ENCODE results near the gene TMEM272.

Gene TMEM272

GRCh38 chr13:51849145-51850101 lies 4.4 kb upstream of the TMEM272 start:
- DNase-seq (ENCODE audit: low read depth), result no peak

DNA sequence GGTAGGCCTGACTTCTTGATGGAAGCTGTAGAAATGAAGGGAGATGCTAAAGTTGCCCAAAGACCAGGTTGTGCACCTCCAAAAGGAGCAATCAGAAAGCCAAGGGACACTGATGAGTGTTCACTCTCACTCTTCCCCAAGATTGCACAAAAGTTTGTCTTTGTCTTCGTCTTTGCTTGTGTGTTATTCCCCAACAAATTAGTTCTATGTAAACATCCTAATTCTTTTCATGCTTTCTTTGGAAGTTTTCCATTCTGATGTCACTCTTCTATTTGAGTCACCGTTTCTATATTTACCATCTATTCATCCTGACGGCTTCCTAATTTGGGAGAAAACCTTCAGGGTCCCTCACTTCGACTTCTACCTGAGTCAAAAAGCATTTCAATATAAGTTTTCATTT lies 3.7 kb upstream of the TMEM272 start:
- no peak for DNase-seq (ENCODE audit: low read depth)

GRCh38 chr13:51846756-51847155 lies 1.8 kb upstream of the TMEM272 start:
- DNase-seq (ENCODE audit: low read depth), result no peak

- DNase-seq (ENCODE audit: low read depth), result no peak
These were observed 769 bp upstream of the TMEM272 start for GRCh38 chr13:51845574-51846318.

GRCh38 chr13:51843529-51843928 lies 1.4 kb downstream of the TMEM272 start:
- no peak for DNase-seq (ENCODE audit: low read depth)

DNA sequence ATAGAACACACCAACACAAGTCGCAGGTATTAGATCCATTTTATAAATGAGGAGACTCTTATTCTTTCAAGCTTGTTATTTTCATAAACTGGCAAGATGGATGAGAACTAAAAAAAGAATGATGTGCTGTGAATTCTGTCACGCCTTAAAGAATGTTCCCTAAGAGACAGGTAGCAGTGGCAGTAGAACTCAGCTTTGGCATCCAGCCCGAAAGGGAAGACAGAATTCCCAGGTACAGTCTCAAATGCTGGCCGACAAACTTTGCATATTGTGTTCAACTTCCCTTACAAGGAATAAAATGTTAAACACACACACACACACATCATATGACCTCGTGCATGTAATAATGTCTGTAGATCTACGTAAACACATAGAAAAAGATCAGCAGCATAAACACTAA lies 3.2 kb downstream of the TMEM272 start:
- DNase-seq (ENCODE audit: low read depth), result no peak

- no peak for DNase-seq (ENCODE audit: low read depth)
These were observed 4.1 kb downstream of the TMEM272 start for GRCh38 chr13:51840917-51841316.

DNA sequence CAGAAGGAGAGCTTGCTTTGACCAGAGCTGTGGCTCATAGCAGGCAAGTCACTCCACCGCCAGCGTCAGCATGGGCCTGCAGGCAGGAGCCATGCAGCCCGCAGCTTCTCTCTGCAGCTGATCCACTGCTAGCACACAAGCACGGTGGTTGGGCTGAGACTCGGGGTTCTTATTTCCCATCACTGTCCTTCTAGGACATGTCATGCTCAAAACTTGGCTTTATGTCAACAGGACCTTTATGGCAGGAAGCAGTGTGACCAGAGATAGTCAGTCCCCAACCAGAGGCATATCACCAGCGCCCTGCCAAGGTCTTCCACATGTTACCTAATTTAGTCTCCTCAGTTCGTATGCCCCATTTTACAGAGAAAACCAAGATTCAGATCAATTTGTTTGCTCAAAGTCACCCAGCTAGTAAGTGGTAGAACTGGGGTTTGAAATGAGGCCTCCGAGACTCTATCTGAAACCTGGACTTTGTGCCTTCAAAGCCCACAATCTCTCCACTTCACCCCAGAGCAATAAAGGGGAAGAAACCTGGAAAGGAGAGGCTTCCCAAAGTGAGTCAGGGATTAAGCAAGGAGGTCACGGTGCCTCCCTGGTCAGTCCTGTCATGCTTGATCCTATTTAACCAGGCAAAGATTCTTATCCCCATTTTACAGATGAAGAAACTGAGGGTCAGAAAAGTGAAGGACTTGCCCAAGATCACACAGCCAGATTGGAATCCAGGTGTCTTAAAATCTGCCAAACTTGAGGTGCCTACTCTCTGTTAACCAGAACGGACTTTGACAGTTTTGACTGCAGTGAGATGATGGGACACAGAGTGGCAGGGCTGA lies 5.1 kb downstream of the TMEM272 start:
- DNase-seq (ENCODE audit: low read depth), result no peak

GRCh38 chr13:51838240-51838846 lies 6.6 kb downstream of the TMEM272 start:
- no peak for DNase-seq (ENCODE audit: low read depth)

- no peak for DNase-seq (ENCODE audit: low read depth)
These were observed 8.0 kb downstream of the TMEM272 start for GRCh38 chr13:51837016-51837415.

DNA sequence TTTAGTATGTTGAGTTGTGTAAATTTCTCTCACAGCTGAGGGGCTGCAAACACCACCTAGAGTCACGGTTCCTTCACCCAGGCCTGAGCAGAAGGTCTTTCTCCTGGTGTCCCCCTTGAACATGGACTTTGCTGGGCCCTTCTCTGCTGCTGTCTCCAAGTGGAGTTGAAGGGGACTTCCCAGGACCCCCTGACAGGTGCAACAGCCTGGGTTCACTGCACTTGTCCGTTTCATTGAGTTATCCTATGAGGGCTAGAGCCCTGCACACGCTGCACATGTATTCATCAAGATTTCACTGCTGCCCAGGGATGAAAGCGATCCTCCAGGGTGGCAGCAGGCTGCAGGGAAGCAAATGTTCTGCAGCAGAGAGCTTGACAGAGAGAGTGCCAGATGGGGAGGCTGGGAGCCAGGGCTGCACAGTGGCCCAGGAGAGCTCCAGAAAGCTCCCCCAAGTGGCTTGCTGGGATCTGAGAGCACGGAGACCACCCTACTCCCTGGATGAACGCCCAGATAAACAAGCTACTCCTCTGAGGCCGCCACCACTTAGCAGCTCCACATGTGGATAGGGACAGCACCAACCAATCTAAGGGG lies 10.3 kb downstream of the TMEM272 start:
- DNase-seq (ENCODE audit: low read depth), result no peak

- DNase-seq (ENCODE audit: low read depth), result no peak
These were observed 11.0 kb downstream of the TMEM272 start for GRCh38 chr13:51833980-51834379.

DNA sequence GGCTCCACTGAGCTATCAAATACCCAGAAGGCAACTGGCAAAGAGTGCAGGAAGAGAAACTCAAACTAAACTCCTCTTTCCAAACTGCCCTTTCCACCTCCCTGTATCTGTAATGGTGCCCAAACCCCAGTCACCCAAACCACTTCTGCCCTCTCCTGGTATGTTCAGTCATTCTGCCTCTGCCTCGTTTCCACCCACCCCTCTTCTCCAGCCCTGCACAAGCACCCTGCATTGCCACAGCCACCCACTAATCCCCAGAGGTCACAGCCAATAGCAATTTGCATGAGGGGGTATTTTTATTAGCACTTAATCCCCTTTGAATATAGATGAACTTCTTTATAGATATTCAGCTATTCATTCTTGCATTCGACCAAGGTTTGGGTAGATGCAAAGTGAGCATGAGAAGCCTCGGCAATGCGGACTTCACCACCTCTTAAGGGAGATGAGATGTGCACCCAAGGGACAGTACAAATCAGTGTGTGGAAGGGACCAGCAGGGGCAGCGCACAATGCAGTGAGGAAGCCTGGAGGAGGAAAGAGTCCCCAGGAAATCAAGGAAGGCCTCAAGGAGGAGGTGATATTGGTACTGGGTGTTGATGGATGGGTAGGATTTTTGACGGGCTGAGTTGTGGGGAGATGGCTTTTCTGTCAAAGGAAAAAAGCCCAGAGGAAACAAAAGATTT lies 12.4 kb downstream of the TMEM272 start:
- DNase-seq (ENCODE audit: low read depth), result peak; percentile 20

DNA sequence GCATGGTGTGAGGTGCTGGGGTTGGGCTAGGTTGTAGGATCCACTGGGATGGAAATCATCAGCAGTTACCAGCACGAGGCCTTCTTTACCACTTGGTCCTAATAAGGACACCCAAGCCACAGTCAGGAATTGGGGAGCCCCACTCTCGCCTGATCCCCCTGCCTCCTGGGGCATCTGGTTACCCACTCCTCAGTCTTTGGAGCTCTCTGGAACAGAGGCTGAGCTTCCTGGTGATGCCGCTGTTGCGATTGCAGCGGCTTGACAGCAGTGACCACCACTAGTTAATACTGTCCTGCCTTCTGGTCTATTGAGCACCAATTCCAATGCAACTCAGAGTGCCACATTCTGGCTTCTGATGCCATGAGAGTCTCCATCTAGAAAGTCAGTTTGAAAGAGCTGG lies 13.5 kb downstream of the TMEM272 start:
- no peak for DNase-seq (ENCODE audit: low read depth)

DNA sequence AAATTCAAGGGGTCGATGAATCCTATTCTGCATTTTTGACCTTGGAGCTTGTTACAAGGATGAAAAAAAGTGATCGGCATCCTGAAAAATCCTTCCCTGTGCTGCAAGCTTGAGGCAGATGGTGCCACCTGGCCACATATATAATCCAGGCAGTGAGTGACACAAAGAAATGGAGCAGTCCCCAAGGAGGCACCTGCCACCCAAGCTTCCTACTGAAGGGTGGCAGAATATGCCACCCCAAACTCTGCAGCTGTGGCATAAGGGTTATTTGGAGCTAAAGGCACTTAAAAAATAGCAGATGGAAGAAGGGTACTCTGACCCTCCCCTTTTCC lies 15.4 kb downstream of the TMEM272 start:
- no peak for DNase-seq (ENCODE audit: low read depth)

- no peak for DNase-seq (ENCODE audit: low read depth)
These were observed 16.0 kb downstream of the TMEM272 start for GRCh38 chr13:51828730-51829567.

DNA sequence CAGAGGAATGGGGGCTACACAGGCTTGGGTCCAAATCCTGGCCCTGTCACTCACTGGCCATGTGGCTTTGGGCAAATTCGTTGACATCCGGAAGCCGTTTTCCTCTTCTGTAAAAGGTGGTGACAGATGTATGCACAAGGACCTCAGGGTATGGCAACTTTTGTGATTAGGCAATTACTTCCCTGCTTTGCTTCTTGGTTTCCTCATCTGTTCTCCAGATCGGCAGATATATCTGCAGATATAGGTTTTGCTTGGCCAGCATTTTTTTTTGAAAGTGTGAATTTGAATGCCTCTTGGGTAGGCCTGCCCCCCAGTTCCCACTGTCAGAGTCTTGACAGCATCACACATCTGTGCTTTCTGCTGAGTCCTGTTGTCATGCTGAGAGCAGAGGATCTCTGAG lies 17.7 kb downstream of the TMEM272 start:
- no peak for DNase-seq (ENCODE audit: low read depth)

DNA sequence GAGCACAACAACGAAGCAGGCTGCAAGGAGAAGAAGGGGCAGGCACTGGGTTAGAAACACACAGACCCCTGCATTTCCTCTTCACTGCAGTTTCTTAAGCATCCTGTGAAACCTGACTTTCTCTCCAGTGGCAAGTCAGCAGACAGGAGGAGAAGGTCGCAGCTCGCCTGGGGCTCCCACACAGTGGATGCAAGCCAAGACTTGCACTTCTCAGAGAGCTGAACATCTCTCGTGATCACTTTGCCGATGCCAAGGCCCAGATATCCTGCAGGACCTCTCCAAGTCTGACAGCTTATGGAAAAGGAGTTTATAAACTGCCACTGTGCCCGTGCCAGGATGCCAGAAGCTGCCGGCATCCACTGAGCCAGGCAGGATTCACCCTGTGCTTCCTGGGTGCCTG lies 18.4 kb downstream of the TMEM272 start:
- DNase-seq (ENCODE audit: low read depth), result no peak

- DNase-seq (ENCODE audit: low read depth), result no peak
These were observed 19.2 kb downstream of the TMEM272 start for GRCh38 chr13:51825681-51826254.

DNA sequence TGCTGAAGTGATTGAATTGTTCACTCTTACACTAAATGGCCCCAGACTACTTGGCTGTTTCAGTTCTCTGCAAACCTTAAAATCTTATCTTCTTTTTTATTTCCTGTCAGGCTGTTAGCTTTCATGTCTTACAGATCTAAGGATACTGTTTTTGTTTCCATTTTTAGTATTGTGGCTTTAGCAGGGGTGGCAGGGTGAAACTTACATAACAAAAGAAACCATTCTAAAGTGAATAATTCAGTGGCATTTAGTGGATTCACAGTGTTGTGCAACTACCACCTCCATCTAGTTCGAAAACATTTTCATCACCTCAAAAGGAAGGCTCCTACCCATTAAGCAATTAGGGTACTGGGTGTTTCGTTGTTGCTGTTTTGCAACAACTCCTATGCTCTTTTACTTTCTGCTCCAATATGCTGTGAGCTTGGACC lies 19.8 kb downstream of the TMEM272 start:
- DNase-seq (ENCODE audit: low read depth), result no peak
